ENCODE measurements around the gene TRPV2.

GRCh38 chr17:16434662-16435061 lies 19.3 kb downstream of the TRPV2 start:
- TF ChIP-seq CTCF (IDR thresholded peaks at IDR 0.05) = no peak
- no peak for TF ChIP-seq EP300 (IDR thresholded peaks at IDR 0.05)
